Islet of Langerhans (tissue), 1 donor: ENCODE results near the gene ANXA8.
"Not testable (repeated sequence)": the region's sequence is repeated elsewhere in the genome, so short reads cannot be mapped to it uniquely, and the experiment has no call there.

ENCODE experiments used
- FAIRE-seq: peaks from one replicate; lab custom pipeline; 2011; peaks lifted over from hg19 to GRCh38; lab: Jason Lieb, UNC

Gene ANXA8, protein sequence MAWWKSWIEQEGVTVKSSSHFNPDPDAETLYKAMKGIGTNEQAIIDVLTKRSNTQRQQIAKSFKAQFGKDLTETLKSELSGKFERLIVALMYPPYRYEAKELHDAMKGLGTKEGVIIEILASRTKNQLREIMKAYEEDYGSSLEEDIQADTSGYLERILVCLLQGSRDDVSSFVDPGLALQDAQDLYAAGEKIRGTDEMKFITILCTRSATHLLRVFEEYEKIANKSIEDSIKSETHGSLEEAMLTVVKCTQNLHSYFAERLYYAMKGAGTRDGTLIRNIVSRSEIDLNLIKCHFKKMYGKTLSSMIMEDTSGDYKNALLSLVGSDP

DNA sequence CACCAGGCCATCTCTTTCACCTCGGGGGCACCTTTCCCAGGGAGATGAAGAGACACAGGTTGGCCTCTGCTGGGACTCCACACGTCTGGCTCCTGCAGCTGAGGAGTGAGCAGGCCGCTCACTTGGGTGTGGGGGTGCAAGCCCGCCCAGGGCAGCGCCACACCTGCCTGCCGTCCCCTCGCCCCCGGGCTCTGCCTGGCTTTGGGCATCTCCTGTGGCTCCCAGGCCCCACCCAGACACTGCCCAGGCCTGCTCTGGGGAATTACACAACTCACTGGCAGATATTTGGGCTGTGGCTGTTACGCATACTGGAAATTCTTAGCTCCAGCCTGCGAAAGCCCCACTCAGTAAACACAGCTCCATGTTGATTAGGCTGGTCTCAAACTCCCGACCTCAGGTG lies at the start of gene ANXA8:
Gene ANXA8, minus strand, starts transcription at position 193 of the 400 bp plus-strand sequence. Its CDS starts 182 bp downstream, at position 11.
- FAIRE-seq = not testable (repeated sequence)

DNA sequence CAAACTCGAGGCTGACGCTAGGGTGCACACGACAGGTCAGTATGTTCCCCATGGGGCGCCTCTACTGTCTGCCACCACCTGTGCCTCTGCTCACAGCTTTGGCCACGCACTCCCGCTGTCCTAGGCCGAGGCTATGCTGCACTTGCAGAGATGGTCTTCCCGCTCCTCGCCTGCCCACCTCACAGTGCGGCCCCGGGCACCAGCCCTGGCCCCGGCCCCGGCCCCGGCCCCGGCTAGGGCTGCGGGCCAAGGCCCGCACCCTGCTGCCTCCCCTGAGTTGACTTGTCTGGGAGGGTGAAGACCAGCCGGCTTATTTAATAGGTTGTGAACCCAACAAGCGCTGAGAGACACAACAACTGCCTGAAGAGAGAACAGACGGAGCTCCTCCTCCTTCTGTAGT lies 39.6 kb upstream of the ANXA8 start, which contains the start of gene AGAP9:
Gene AGAP9, minus strand, starts transcription at position 164 of the 400 bp plus-strand sequence. Its CDS starts 112 bp downstream, at position 52.
- not testable (repeated sequence) for FAIRE-seq

DNA sequence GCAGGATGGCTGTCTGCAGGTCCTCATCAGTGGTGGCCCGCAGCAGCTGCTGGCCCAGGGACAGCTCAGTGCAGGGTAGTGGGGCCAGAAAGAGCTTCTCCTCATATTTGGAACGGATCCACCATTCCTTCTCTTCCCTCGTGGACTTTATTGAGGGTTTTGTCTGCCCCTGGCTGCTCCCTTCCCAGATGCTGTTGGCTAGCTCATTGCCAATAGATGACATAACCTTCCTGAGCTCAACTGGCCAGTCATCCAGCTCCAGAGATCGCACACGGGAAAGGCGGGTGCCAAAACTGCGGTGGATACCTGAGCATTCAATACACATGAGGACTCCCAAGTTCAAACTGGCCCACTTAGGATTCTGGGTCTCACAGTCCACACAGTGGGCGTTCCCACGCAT lies 18.4 kb upstream of the ANXA8 start:
- FAIRE-seq = not testable (repeated sequence)

DNA sequence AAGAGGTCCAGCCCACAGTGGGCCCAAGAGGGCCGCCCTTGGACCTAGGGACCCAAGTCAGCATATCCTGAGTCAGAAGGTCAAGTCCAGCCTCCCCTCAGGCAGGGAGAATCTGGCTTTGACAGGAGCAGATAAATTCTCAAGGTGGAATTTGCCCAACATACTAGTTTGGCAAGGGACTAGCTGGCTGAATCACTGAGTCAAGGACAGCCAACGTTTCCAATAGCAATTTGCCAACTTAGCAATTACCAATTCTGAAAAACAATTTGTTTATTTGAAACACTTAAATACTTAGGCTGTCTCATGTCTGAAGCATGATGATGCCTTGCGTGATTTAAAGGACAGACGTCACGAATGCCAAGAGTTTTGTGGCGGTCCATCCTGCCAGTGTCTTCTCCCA lies 10.3 kb upstream of the ANXA8 start:
- FAIRE-seq = not testable (repeated sequence)

DNA sequence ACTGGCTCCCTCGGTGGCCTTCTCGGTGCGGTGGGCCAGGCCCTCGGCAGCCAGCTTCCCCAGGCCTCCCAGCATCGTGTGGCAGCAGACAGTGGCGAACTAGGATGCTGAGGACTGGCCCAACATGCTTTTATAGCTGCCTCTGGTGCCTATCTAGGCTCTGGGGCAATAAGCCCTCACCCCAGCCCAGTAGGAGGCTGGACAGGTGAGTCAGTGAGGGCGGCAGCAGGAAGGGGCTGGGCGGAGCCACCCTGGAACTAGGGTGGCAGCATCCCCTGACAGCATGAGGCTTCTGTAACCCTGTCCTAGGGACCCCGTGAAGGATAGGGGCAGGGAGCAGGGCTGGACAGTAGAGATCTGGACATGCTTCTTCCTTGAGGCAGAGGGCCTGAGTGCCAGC lies 7.7 kb upstream of the ANXA8 start, which contains the start of gene FAM25G:
Gene FAM25G, minus strand, starts transcription at position 101 of the 400 bp plus-strand sequence. Its CDS starts 26 bp downstream, at position 75.
- not testable (repeated sequence) for FAIRE-seq

DNA sequence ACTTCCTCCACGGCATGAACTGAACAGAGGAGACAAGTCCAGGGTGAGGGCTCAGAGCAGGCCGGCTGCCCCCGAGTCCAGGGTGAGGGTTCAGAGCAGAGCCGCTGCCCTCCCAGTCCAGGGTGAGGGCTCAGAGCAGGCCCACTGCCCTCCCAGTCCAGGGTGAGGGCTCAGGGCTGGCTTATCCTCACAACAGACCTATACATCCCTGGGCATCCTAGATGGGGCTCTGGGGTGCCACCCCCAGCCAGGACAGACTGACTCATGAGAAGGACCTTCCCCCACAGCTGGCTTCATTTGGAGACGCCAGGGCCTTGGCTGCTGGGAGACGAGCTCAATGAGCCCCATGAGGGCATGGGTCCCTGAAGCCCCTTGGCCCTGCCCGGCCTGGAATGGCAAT lies 5.7 kb upstream of the ANXA8 start:
- FAIRE-seq = not testable (repeated sequence)

DNA sequence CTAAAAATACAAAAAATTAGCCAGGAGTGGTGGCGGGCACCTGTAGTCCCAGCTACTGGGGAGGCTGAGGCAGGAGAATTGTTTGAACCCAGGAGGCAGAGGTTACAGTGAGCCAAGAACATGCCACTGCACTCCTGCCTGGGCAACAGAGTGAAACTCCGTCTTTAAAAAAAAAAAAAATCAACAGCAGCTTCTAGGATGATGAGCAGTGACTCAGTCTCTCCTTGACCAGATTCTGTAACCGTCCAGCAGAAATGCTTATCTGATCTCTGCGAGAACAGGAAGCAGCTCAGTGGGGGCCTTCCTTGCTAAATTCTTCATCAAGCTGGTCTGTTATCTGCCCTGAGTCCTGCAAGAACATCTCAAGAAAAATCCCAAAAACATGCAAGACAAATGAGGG lies 2.0 kb upstream of the ANXA8 start:
- not testable (repeated sequence) for FAIRE-seq

DNA sequence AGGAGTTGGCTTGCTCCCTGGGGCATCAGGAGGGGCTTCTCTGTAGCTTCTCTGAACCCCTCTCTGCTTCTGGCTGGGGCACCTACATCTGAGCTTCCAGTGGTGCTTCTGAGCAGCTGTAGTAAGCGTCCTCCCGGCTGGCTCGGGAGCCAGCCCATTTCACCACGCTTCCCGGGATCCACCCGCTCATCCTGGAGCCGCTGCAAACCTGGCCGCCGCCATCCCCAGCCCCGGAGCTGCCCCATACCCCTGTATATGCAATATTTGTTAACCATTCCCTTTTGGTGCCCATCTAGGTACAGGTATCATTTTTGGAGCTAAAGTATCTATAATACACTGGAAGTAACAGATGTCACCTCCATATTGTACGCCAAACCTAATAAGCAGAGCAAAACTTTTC lies 871 bp upstream of the ANXA8 start:
- FAIRE-seq = not testable (repeated sequence)

DNA sequence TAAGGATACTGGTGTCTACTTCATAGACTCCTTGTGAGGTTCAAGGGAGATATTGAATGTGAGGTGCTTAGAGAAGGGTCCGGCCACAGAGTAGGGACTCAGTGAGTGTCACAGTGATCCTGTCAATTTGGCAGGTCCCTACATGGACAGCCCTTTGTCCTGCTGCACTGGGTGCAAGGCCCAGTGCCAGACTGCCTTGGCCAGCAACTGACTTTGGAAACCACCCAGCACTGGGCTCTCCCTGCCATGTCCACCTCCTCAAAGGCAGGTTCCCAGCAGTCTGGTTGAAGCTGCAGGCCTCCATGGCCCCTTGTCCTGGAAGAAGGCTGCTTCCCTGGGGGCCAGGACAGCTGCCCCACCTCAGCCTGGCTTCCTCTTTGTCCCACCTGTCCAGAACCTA lies 1.5 kb downstream of the ANXA8 start:
- FAIRE-seq = not testable (repeated sequence)

DNA sequence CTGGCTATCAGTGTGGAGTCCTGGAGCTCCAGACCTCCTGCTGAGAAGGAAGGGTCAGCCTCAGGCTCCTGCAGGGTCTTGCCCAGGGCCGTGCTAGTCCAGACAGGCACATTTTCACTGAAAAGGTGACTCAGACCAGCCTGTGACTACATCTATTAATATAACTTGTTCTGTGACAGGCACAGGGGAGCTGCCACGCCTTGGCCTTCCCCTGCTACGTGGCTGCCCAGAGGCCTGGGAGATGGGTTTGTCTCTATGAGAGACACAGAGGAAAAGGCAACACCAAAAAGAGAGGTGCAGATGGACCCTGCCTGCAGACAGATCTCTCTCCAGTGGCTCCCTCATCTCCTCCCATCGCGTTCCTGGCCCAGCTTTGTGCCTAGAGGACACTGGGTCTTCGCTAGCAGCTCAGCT lies 2.1 kb downstream of the ANXA8 start:
- not testable (repeated sequence) for FAIRE-seq

DNA sequence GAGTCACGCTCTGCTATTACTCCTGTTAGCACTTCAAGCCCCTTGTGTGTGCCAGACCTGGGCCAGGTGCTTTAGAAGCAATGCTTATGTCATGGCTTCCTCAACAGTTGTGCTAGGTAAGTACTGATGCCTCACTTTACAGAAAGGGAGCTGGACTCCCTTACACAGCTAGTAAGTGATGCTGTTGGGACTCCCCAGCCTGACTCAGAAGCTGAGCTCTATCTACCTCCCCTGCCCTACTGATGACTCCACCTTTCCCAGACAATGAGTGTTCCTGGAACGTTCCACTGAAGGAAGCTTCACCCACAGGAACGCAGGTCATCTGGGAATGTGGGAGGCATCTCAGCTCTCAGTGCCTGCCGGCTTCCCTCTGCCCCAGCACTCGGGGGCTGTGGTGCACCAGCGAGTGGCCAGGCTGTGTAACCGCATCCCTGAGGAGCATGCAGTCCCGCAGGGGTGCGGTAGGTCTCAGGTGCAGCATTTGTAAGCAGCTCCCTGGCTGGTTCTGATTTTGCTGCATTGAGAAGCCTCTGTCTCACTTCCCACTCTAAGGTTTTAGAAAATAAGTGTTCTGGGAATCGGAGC lies 2.6 kb downstream of the ANXA8 start:
- not testable (repeated sequence) for FAIRE-seq

DNA sequence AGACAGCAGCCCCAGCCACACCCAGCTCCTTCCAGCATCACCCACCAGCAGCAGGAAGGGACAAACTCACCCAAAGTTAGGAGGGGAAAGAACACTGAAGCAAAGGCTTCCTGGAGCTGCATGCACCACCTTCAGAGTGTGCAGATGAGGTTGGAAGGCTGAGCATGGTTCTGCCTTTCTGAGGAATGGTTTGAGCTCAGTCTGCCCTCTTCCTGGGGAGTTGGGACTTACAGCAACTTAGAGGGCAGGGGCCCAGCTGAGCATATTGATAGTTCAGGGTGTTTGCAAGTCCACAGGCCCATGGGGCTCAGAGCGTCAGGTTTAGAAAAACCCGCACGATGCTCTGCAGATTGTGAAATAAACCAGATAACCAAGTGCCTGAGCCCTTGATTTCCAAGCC lies 3.8 kb downstream of the ANXA8 start:
- not testable (repeated sequence) for FAIRE-seq

DNA sequence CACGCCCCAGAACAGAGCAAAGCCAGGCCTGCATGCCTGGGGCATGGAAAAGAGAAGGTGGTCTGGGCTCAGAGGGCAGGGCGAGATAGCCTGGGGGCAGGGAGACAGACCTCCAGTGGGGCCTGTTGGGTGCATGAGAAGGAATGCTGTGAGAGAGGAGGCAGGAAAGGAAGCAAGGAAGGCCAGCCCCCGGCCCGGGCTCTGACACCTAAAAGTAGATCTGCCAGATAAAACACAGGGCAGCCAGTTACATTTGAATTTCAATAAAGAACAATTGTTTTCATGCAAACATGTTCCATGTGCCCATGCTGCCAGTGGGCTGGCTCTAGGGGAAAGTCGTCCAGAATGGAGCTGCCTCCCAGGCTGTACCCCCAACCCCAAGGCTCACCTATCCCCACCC lies 5.8 kb downstream of the ANXA8 start:
- FAIRE-seq = not testable (repeated sequence)

DNA sequence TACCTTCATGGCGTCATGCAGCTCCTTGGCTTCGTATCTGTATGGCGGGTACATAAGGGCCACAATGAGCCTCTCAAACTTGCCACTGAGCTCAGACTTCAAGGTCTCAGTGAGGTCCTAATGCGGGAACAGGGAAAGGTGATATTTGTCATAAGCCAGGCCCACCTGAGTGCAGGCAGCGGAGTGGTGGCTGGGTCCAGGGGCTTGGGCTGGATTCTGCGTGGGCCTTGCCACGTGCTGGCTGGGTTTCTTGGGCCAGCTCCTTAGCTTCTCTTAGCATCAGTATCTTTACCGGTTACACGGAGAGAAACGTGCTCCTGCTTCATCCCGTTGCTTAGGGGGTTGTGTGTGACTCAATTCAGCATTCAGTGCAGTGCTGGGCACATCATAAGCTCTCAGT lies 6.8 kb downstream of the ANXA8 start:
- not testable (repeated sequence) for FAIRE-seq

DNA sequence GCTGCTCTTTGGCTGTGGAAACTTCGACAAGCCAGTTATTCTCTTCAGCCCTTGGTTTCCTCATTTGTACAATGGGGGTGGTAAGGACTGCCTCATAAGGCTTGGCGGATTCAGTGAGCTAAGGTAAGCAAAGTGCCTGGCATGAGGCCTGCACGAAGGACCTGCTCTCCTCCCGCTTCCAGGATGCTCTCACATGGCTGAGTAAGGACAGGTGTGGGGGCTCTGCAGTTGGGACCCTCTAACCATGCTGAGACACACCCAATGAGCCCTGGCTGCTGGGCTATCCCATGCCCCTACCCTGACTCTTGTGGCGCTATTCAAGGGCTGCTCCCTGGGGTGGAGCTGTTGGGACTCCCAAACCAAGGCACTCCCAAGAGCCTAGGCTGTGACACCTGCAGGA lies 8.8 kb downstream of the ANXA8 start:
- FAIRE-seq = not testable (repeated sequence)

DNA sequence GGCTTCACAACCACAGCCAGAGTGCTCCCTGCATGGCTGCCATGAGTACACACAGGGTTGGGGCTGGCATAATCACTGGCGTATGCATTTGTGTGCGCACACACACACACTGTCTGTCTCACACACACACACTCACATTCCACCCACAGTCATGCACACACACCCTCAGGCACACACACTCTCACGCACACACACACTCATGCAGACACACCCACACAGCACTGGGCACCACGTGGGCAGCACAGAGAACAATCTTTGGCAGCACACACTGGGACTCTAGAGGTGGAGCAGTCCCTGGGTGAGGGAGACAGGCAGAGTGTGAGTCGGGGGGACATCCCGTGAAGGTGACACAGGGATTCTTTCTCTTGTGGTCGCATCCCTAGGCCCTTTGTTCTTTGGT lies 10.4 kb downstream of the ANXA8 start:
- FAIRE-seq = not testable (repeated sequence)

DNA sequence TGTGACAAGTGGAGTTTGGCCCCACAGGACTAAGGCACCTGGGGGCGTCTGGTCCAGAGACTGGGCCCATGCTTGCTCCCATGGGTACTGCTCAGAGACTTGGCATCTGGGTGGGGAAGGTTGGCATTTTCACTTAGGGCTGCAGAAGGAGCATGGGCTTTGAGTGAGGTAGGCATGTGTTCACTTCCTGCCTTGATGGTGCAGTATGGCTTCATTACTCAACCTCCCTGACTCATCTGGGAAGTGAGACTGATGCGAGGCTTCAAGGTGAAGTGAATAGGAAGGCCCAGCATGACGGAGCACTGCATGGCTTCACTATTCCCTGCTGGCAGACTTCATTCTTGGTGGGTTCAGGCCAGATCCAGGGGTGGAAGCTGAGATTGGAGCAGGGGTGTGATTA lies 11.3 kb downstream of the ANXA8 start:
- not testable (repeated sequence) for FAIRE-seq

DNA sequence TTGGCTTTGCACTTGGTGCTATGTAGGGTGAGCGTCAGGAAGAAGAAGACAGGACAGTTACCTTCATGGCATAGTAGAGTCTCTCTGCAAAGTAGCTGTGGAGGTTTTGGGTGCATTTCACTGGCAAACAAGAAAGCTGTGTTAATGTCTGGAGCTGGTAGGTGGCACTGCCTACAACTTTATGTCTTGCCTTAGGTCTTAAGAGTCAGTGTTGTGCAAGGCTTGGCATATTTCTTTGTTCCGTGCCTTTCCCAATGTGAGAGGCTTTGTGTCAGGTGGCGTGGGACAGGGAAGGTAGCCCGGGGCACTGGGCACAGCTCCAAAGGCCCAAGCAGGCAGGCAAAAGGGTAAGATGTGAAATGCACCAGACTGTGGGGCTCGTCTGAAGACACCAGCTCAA lies 11.8 kb downstream of the ANXA8 start:
- not testable (repeated sequence) for FAIRE-seq

DNA sequence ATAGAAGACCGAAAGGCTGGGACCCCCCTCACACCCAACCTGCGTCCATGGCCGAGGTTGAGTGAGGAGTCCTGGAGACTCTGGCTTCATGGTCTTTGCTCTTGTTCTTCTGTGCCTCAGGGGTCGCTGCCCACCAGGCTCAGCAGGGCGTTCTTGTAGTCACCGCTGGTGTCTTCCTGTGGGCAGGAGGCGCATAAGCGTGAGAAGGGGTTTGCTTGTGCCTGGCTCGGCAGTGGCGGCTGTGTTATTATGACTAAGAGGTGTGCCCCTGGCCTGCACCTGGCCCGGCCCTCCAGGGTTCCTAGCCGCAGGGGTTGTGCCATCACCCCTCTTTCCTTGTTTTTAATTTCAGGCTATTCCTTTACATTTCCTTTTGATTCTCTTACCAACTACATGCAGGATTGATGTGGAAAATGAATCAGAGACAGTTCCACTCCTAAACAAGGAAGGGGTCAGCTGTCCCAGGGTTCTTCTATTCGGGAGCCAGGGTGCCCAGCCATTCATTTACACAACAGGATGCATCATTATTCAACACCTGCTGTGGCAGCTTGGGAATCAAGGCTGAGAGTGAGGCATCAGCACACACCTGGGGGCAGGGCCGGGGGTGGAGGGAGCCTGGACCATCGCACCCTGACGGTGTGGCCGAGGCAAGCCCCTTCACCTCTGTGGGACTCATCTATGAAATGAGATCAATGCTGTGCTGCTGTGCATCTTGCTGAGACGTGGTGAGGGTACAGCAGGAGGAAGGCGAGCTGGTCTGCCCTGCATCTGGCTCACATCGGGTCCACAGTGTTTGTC lies 15.0 kb downstream of the ANXA8 start:
- not testable (repeated sequence) for FAIRE-seq

DNA sequence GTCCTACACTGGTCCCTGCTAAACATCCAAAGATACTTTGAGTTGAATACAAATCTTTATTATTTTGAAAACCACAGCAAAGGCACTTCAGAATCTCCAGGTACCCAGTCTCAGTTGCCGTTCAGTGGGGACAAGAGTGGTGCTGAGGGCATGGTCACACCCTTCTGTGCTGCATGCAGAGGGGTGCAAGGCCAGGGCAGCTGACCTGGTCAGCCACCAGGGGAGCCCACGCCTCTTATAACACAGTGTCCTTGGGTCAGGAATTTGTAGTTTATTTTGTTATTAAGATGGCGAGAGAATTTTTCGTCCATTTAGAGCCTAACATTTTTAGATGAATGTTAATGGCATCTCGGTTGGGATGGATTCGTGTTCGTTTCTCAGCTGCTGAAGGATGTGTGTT lies 16.0 kb downstream of the ANXA8 start:
- not testable (repeated sequence) for FAIRE-seq

DNA sequence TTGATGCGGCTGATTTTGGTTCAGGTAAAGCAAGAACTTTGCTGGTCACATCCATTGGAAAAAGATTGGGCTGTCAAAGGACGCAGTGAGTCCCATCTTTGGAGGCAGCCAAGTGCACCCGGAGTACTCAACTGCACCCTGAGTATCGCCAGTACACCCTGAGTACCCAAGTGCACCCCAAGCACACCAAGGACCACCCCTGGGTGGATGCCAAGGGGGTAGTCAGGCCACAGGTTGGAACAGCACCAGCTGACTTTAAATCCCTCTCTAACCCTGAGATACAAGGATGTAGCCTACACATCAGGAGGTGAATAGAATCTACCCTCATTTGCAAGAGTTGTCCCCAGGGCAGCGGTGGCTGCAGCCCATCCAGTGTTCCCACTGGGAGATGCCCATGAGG lies 16.5 kb downstream of the ANXA8 start:
- FAIRE-seq = not testable (repeated sequence)

DNA sequence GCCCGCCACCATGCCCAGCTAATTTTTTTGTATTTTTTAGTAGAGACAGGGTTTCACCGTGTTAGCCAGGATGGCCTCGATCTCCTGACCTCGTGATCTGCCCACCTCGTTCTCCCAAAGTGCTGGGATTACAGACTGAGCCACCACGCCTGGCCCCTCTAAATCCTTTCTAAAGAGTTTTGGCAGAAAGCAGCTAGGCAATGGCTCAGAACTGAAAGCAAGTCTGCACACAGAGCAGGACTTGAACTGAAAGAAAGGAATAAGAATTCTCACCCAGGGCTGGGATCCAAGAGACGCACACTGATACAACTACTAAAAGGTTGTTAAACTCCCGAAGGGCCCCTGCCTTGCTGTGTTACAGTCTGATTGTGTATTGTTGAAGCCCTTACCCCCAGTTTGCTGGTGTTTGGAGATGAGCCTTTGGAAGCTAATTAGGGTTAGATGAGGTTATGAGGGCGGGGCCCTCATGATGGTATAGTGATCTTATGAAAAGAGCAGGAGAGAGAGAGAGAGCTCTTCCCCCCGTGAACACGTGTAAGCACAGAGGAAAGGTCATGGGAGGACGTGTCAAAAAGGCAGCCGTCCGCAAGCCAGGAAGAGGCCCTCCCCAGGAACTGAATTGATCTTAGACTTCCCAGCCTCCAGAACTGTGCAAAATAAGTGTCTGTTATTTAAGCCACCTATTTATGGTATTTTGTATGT lies 18.5 kb downstream of the ANXA8 start:
- not testable (repeated sequence) for FAIRE-seq
